Measurements from ENCODE around the gene FLYWCH1. TPM values are rescaled to one million over a fixed set of nuclear protein-coding genes. Genes with fewer than 3 reads are reported as not detected.
A peak's percentile ranks its signal among the peaks of the same experiment; 100 is the strongest.
"Not testable (repeated sequence)": the region's sequence is repeated elsewhere in the genome, so short reads cannot be mapped to it uniquely, and the experiment has no call there.

Gene FLYWCH1
- polyA plus RNA-seq, 4 donors, result 13.0 to 18.8 (median 14.9) TPM

- no peak for FAIRE-seq
- H3K9me3 ChIP-seq (ENCODE audit: control insufficient read depth in 2 of 2, insufficient read depth in 1 of 2, low read depth in 1 of 2, low read length in 1 of 2), result no peaks in the 10 kb centered on the region
- H3K36me3 ChIP-seq (ENCODE audit: control insufficient read depth in 3 of 3, insufficient read depth in 2 of 3, low read depth in 1 of 3, low read length in 3 of 3), result peaks cover 0 to 38% (median 4%) of the 10 kb centered on the region in 3 donors
- WGBS, 3 donors, result 44 to 66% (median 57%) methylated on average over 5 of the region's 5 CpGs
- no peak overlapping the region for H3K4me3 ChIP-seq (ENCODE audit: low read depth in 1 of 3, low read length in 3 of 3)
- no peak overlapping the region for H3K27ac ChIP-seq (ENCODE audit: low read depth in 1 of 3, low read length in 2 of 3)
- peaks cover 0 to 8% (median 0%) of the 10 kb centered on the region in 3 donors for H3K4me1 ChIP-seq (ENCODE audit: control insufficient read depth in 3 of 3, insufficient read depth in 2 of 3, low read depth in 1 of 3, low read length in 2 of 3)
- no peaks in the 10 kb centered on the region for H3K27me3 ChIP-seq (ENCODE audit: control insufficient read depth in 3 of 3, insufficient read depth in 3 of 3, low read length in 3 of 3)
- no peak for DNase-seq
Observed at GRCh38 chr16:2926650-2926999, 14.9 kb downstream of the FLYWCH1 start.

GRCh38 chr16:2927010-2927646 is 15.4 kb downstream of the FLYWCH1 start:
- H3K27me3 ChIP-seq (ENCODE audit: control insufficient read depth in 3 of 3, insufficient read depth in 3 of 3, low read length in 3 of 3), result no peaks in the 10 kb centered on the region

GRCh38 chr16:2928151-2928550 is 16.4 kb downstream of the FLYWCH1 start:
- not testable (repeated sequence) for FAIRE-seq; H3K4me3 ChIP-seq (ENCODE audit: low read depth in 1 of 3, low read length in 3 of 3); H3K27ac ChIP-seq (ENCODE audit: low read depth in 1 of 3, low read length in 2 of 3); H3K4me1 ChIP-seq (ENCODE audit: control insufficient read depth in 3 of 3, insufficient read depth in 2 of 3, low read depth in 1 of 3, low read length in 2 of 3); DNase-seq; H3K27me3 ChIP-seq (ENCODE audit: control insufficient read depth in 3 of 3, insufficient read depth in 3 of 3, low read length in 3 of 3); H3K9me3 ChIP-seq (ENCODE audit: control insufficient read depth in 2 of 2, insufficient read depth in 1 of 2, low read depth in 1 of 2, low read length in 1 of 2)
- WGBS, 3 donors, result 82 to 89% (median 87%) methylated on average over 4 of the region's 4 CpGs
- H3K36me3 ChIP-seq (ENCODE audit: control insufficient read depth in 3 of 3, insufficient read depth in 2 of 3, low read depth in 1 of 3, low read length in 3 of 3), result peaks cover 2 to 36% (median 8%) of the 10 kb centered on the region in 3 donors

More at GRCh38 chr16:2927010-2927646, 15.4 kb downstream of the FLYWCH1 start:
- H3K36me3 ChIP-seq (ENCODE audit: control insufficient read depth in 3 of 3, insufficient read depth in 2 of 3, low read depth in 1 of 3, low read length in 3 of 3), result peaks cover 0 to 37% (median 4%) of the 10 kb centered on the region in 3 donors
- no peak overlapping the region for H3K4me3 ChIP-seq (ENCODE audit: low read depth in 1 of 3, low read length in 3 of 3)
- FAIRE-seq (no peak), DNase-seq (peak; percentile 93 to 94)
- H3K27ac ChIP-seq (ENCODE audit: low read depth in 1 of 3, low read length in 2 of 3), result no peak overlapping the region
- H3K4me1 ChIP-seq (ENCODE audit: control insufficient read depth in 3 of 3, insufficient read depth in 2 of 3, low read depth in 1 of 3, low read length in 2 of 3), result peaks cover 0 to 8% (median 0%) of the 10 kb centered on the region in 3 donors
- WGBS, 3 donors, result 5 to 8% (median 6%) methylated on average over 19 of the region's 19 CpGs
- H3K9me3 ChIP-seq (ENCODE audit: control insufficient read depth in 2 of 2, insufficient read depth in 1 of 2, low read depth in 1 of 2, low read length in 1 of 2), result no peaks in the 10 kb centered on the region

DNA sequence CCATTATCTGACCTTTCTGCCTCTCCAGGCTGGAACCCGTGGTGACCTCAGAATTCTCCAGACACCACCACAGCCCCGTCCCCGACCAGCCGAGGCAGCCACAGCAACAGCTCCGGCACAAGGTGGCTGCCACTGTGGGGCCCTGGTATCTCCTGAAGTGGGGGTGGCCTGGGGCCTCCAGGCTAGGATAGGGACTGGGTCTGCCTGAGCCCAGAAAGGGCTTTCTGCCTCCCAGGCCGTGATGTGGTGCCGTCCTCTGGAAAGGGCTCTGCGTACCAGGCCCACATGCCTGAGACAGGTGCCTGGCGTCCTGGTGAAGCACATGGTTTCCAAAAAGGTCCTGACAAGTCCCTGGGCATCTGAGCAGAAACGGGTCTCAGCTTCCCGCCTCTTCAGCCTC is 17.1 kb downstream of the FLYWCH1 start:
- no peak for FAIRE-seq
- Histone ChIP-seq H3K4me3 (ENCODE audit: low read depth in 1 of 3, low read length in 3 of 3) (no peak overlapping the region), H3K27ac (ENCODE audit: low read depth in 1 of 3, low read length in 2 of 3) (no peak overlapping the region), H3K4me1 (ENCODE audit: control insufficient read depth in 3 of 3, insufficient read depth in 2 of 3, low read depth in 1 of 3, low read length in 2 of 3) (peaks cover 0 to 8% (median 0%) of the 10 kb centered on the region in 3 donors), H3K27me3 (ENCODE audit: control insufficient read depth in 3 of 3, insufficient read depth in 3 of 3, low read length in 3 of 3) (no peaks in the 10 kb centered on the region), H3K36me3 (ENCODE audit: control insufficient read depth in 3 of 3, insufficient read depth in 2 of 3, low read depth in 1 of 3, low read length in 3 of 3) (peaks cover 2 to 41% (median 12%) of the 10 kb centered on the region in 3 donors), H3K9me3 (ENCODE audit: control insufficient read depth in 2 of 2, insufficient read depth in 1 of 2, low read depth in 1 of 2, low read length in 1 of 2) (no peaks in the 10 kb centered on the region)
- DNase-seq, result no peak
- 89 to 92% (median 91%) methylated on average over 11 of the region's 11 CpGs for WGBS, 3 donors

DNA sequence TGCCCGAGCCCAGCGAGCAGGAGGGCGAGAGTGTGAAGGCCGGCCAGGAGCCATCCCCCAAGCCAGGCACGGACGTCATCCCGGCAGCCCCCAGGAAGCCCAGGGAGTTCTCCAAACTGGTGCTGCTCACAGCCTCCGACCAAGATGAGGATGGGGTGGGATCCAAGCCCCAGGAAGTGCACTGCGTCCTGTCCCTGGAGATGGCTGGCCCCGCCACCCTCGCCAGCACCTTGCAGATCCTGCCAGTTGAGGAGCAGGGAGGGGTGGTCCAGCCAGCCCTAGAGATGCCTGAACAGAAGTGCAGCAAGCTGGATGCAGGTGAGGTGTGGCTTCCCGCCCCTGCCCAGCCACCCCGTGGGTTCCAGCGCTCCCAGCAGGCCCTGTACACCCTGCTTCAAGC is 18.0 kb downstream of the FLYWCH1 start:
- Histone ChIP-seq H3K4me1 (ENCODE audit: control insufficient read depth in 3 of 3, insufficient read depth in 2 of 3, low read depth in 1 of 3, low read length in 2 of 3) (peaks cover 0 to 8% (median 0%) of the 10 kb centered on the region in 3 donors), H3K9me3 (ENCODE audit: control insufficient read depth in 2 of 2, insufficient read depth in 1 of 2, low read depth in 1 of 2, low read length in 1 of 2) (no peaks in the 10 kb centered on the region), H3K27me3 (ENCODE audit: control insufficient read depth in 3 of 3, insufficient read depth in 3 of 3, low read length in 3 of 3) (no peaks in the 10 kb centered on the region), H3K36me3 (ENCODE audit: control insufficient read depth in 3 of 3, insufficient read depth in 2 of 3, low read depth in 1 of 3, low read length in 3 of 3) (peaks cover 5 to 44% (median 16%) of the 10 kb centered on the region in 3 donors), H3K27ac (ENCODE audit: low read depth in 1 of 3, low read length in 2 of 3) (no peak overlapping the region), H3K4me3 (ENCODE audit: low read depth in 1 of 3, low read length in 3 of 3) (no peak overlapping the region)
- 92 to 96% (median 93%) methylated on average over 12 to 14 of the region's 14 CpGs for WGBS, 3 donors
- FAIRE-seq (no peak), DNase-seq (no peak)

- no peak overlapping the region for H3K4me3 ChIP-seq (ENCODE audit: low read depth in 1 of 3, low read length in 3 of 3)
- WGBS, 3 donors, result 95% methylated on average over 15 of the region's 15 CpGs
- no peaks in the 10 kb centered on the region for H3K27me3 ChIP-seq (ENCODE audit: control insufficient read depth in 3 of 3, insufficient read depth in 3 of 3, low read length in 3 of 3)
- no peaks in the 10 kb centered on the region for H3K9me3 ChIP-seq (ENCODE audit: control insufficient read depth in 2 of 2, insufficient read depth in 1 of 2, low read depth in 1 of 2, low read length in 1 of 2)
- H3K36me3 ChIP-seq (ENCODE audit: control insufficient read depth in 3 of 3, insufficient read depth in 2 of 3, low read depth in 1 of 3, low read length in 3 of 3), result peaks cover 5 to 44% (median 16%) of the 10 kb centered on the region in 3 donors
- DNase-seq (no peak), FAIRE-seq (no peak)
- H3K4me1 ChIP-seq (ENCODE audit: control insufficient read depth in 3 of 3, insufficient read depth in 2 of 3, low read depth in 1 of 3, low read length in 2 of 3), result peaks cover 0 to 4% (median 0%) of the 10 kb centered on the region in 3 donors
- H3K27ac ChIP-seq (ENCODE audit: low read depth in 1 of 3, low read length in 2 of 3), result no peak overlapping the region
Observed at GRCh38 chr16:2930236-2930635, 18.5 kb downstream of the FLYWCH1 start.

- H3K27me3 ChIP-seq (ENCODE audit: control insufficient read depth in 3 of 3, insufficient read depth in 3 of 3, low read length in 3 of 3); H3K4me3 ChIP-seq (ENCODE audit: low read depth in 1 of 3, low read length in 3 of 3); H3K27ac ChIP-seq (ENCODE audit: low read depth in 1 of 3, low read length in 2 of 3); H3K9me3 ChIP-seq (ENCODE audit: control insufficient read depth in 2 of 2, insufficient read depth in 1 of 2, low read depth in 1 of 2, low read length in 1 of 2); FAIRE-seq; H3K4me1 ChIP-seq (ENCODE audit: control insufficient read depth in 3 of 3, insufficient read depth in 2 of 3, low read depth in 1 of 3, low read length in 2 of 3); DNase-seq: not testable (repeated sequence)
- 92 to 96% (median 92%) methylated on average over 13 of the region's 13 CpGs for WGBS, 3 donors
- peaks cover 5 to 52% (median 16%) of the 10 kb centered on the region in 3 donors for H3K36me3 ChIP-seq (ENCODE audit: control insufficient read depth in 3 of 3, insufficient read depth in 2 of 3, low read depth in 1 of 3, low read length in 3 of 3)
Observed at GRCh38 chr16:2931231-2931914, 19.6 kb downstream of the FLYWCH1 start.

DNA sequence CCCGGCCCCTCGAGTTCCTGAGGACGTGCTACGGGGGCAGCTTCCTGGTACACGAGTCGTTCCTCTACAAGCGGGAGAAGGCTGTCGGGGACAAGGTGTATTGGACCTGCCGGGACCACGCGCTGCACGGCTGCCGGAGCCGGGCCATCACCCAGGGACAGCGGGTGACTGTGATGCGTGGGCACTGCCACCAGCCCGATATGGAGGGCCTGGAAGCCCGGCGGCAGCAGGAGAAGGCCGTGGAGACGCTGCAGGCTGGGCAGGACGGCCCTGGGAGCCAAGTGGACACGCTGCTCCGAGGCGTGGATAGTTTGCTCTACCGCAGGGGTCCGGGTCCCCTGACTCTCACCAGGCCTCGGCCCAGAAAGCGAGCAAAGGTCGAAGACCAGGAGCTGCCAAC is 21.4 kb downstream of the FLYWCH1 start:
- 94 to 96% (median 95%) methylated on average over 25 to 30 of the region's 30 CpGs for WGBS, 3 donors
- Histone ChIP-seq H3K27ac (ENCODE audit: low read depth in 1 of 3, low read length in 2 of 3) (no peak overlapping the region), H3K4me1 (ENCODE audit: control insufficient read depth in 3 of 3, insufficient read depth in 2 of 3, low read depth in 1 of 3, low read length in 2 of 3) (no peaks in the 10 kb centered on the region), H3K4me3 (ENCODE audit: low read depth in 1 of 3, low read length in 3 of 3) (no peak overlapping the region), H3K27me3 (ENCODE audit: control insufficient read depth in 3 of 3, insufficient read depth in 3 of 3, low read length in 3 of 3) (no peaks in the 10 kb centered on the region), H3K9me3 (ENCODE audit: control insufficient read depth in 2 of 2, insufficient read depth in 1 of 2, low read depth in 1 of 2, low read length in 1 of 2) (no peaks in the 10 kb centered on the region), H3K36me3 (ENCODE audit: control insufficient read depth in 3 of 3, insufficient read depth in 2 of 3, low read depth in 1 of 3, low read length in 3 of 3) (peaks cover 16 to 69% (median 16%) of the 10 kb centered on the region in 3 donors)
- no peak for DNase-seq
- FAIRE-seq, result no peak

Data from small intestine (tissue), 7 donors.